ENCODE measurements around the gene C9orf43. TPM values are rescaled to one million over a fixed set of nuclear protein-coding genes. Genes with fewer than 3 reads are reported as not detected.

The C9orf43 gene
- total and polyA plus RNA-seq, 2 donors (not counting 3 experiments of a cell fraction or from before 2014, with no cell fraction given) = 0.25 to 0.66 TPM

- H4K20me1 ChIP-seq (replicated peaks; ENCODE audit: control insufficient read depth, extremely low read depth, insufficient read depth, low read length) = no peaks in the 10 kb centered on the region
- H3K4me3 ChIP-seq (replicated peaks in 1 of 3; ENCODE audit: insufficient read depth in 1 of 3, low read depth in 1 of 3, low read length in 3 of 3) = no peak overlapping the region
- intact Hi-C loops (cut with micrococcal nuclease) = no loop called here
- no peak overlapping the region for H3K27ac ChIP-seq (ENCODE audit: insufficient read depth, low read depth, low read length)
- no TSS peak for BruUV-seq (replicated peaks)
- TF ChIP-seq CTCF (IDR thresholded peaks at IDR 0.05; ENCODE audit: extremely low read depth in 1 of 2, insufficient read depth in 1 of 2, low read depth in 1 of 2, low read length in 2 of 2) = no peak
- TF ChIP-seq GATA2 (IDR thresholded peaks at IDR 0.05; ENCODE audit: insufficient read depth, insufficient read length, low read depth, low read length) = no peak
- TF ChIP-seq, protein P1, sequence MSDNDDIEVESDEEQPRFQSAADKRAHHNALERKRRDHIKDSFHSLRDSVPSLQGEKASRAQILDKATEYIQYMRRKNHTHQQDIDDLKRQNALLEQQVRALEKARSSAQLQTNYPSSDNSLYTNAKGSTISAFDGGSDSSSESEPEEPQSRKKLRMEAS (IDR thresholded peaks at IDR 0.05; ENCODE audit: insufficient read depth, insufficient read length) = no peak
- TF ChIP-seq MYC (IDR thresholded peaks at IDR 0.05; ENCODE audit: low read depth, low read length) = no peak
- no peak for TF ChIP-seq EZH2 (IDR thresholded peaks at IDR 0.05; ENCODE audit: borderline replicate concordance, low read depth, low read length, severe bottlenecking)
- no peak for TF ChIP-seq POLR2AphosphoS5 (IDR thresholded peaks at IDR 0.05; ENCODE audit: insufficient read depth, low read depth, low read length)
- no peak for TF ChIP-seq FOS (IDR thresholded peaks at IDR 0.05; ENCODE audit: borderline replicate concordance, insufficient read depth, low read length)
- no peak for TF ChIP-seq JUN (IDR thresholded peaks at IDR 0.05; ENCODE audit: borderline replicate concordance, insufficient read depth, insufficient read length, low read depth)
- TF ChIP-seq POLR2A (IDR thresholded peaks at IDR 0.05; ENCODE audit: low read depth, low read length) = no peak
- H3K36me3 ChIP-seq (ENCODE audit: control insufficient read depth in 2 of 2, extremely low read depth in 1 of 2, insufficient read depth in 2 of 2, low read length in 2 of 2) = no peaks in the 10 kb centered on the region
- no peak overlapping the region for H2AFZ ChIP-seq (ENCODE audit: low read depth, low read length)
- peaks cover 22% of the 10 kb centered on the region for H3K4me1 ChIP-seq (ENCODE audit: control insufficient read depth, extremely low read depth, insufficient read depth, low read length)
- no peaks in the 10 kb centered on the region for H3K27me3 ChIP-seq (ENCODE audit: control insufficient read depth in 2 of 2, insufficient read depth in 2 of 2, low read length in 2 of 2)
- DNase-seq (ENCODE audit: low read depth, low spot score) (no peak), FAIRE-seq (no peak)
- no peak overlapping the region for H3K9ac ChIP-seq (replicated peaks; ENCODE audit: extremely low read depth, insufficient read depth, low read length)
- H3K79me2 ChIP-seq (ENCODE audit: control insufficient read depth, insufficient read depth, low read length) = no peaks in the 10 kb centered on the region
- ChIA-PET CTCF (interaction anchor here (1.1 to 1.9 kb wide), 6 partner anchors 22 to 206 kb away, joined by 3 to 7 read pairs (median 6); no protein-coding TSS in a partner anchor), POLR2A (no interaction called here)
- no peaks in the 10 kb centered on the region for H3K9me1 ChIP-seq (replicated peaks; ENCODE audit: control insufficient read depth, extremely low read depth, insufficient read depth, low read length)
- dilution Hi-C loops (cut with MboI; ENCODE audit: extremely low pct_ligation_motif_present, low sequenced_read_pairs) = no loop called here
- no peaks in the 10 kb centered on the region for H3K9me3 ChIP-seq (replicated peaks; ENCODE audit: control insufficient read depth, insufficient read depth, low read length)
- H3K4me2 ChIP-seq (ENCODE audit: insufficient read depth, low read length) = no peak overlapping the region
Measured at GRCh38 chr9:113452113-113452605, 41.6 kb downstream of the C9orf43 start.
